ENCODE results near the gene CH25H. TPM values are rescaled to one million over a fixed set of nuclear protein-coding genes. Genes with fewer than 3 reads are reported as not detected.

The CH25H gene
- total and polyA plus RNA-seq, 8 donors = 1.7 to 26.3 (median 5.3) TPM; not detected in 2

- Histone ChIP-seq H3K27ac (no peak overlapping the region), H3K36me3 (no peaks in the 10 kb centered on the region), H3K4me3 (no peak overlapping the region), H3K9me3 (peaks cover 0 to 4% (median 2%) of the 10 kb centered on the region in 4 donors), H3K27me3 (peaks cover 0 to 4% (median 0%) of the 10 kb centered on the region in 3 donors), H3K4me1 (peaks cover 0 to 17% (median 16%) of the 10 kb centered on the region in 4 donors)
- intact Hi-C loops (cut with DNase I; ENCODE audit: low total_unique reads) = no loop called here
- TF ChIP-seq POLR2AphosphoS5 (IDR thresholded peaks at IDR 0.05) (peak in 2 of 3 donors; percentile 47 to 86), EP300 (IDR thresholded peaks at IDR 0.05) (no peak)
- peak in 1 of 2 donors; percentile 47 for DNase-seq
Measured at GRCh38 chr10:89185658-89186057, 21.5 kb downstream of the CH25H start.

GRCh38 chr10:89184638-89185037 is 22.5 kb downstream of the CH25H start:
- H3K4me3 ChIP-seq = no peak overlapping the region
- WGBS, 5 donors = 46 to 54% (median 53%) methylated on average over 3 of the region's 3 CpGs
- H3K27me3 ChIP-seq = peaks cover 0 to 4% (median 0%) of the 10 kb centered on the region in 3 donors
- TF ChIP-seq CTCF (IDR thresholded peaks at IDR 0.05) (no peak), POLR2AphosphoS5 (IDR thresholded peaks at IDR 0.05) (no peak), EP300 (IDR thresholded peaks at IDR 0.05) (no peak), POLR2A (IDR thresholded peaks at IDR 0.05) (no peak)
- no peaks in the 10 kb centered on the region for H3K36me3 ChIP-seq
- DNase-seq = no peak
- H3K4me1 ChIP-seq = peaks cover 0 to 17% (median 16%) of the 10 kb centered on the region in 4 donors
- intact Hi-C loops (cut with DNase I; ENCODE audit: low total_unique reads) = no loop called here
- no peak overlapping the region for H3K27ac ChIP-seq
- peaks cover 0 to 11% (median 5%) of the 10 kb centered on the region in 4 donors for H3K9me3 ChIP-seq

GRCh38 chr10:89183571-89183970 is 23.5 kb downstream of the CH25H start:
- no peaks in the 10 kb centered on the region for H3K36me3 ChIP-seq
- H3K27me3 ChIP-seq = peaks cover 0 to 4% (median 0%) of the 10 kb centered on the region in 3 donors
- peaks cover 0 to 17% (median 16%) of the 10 kb centered on the region in 4 donors for H3K4me1 ChIP-seq
- TF ChIP-seq POLR2AphosphoS5 (IDR thresholded peaks at IDR 0.05) (no peak), EP300 (IDR thresholded peaks at IDR 0.05) (no peak), POLR2A (IDR thresholded peaks at IDR 0.05) (no peak), CTCF (IDR thresholded peaks at IDR 0.05) (no peak)
- H3K27ac ChIP-seq = no peak overlapping the region
- DNase-seq = no peak
- intact Hi-C loops (cut with DNase I; ENCODE audit: low total_unique reads) = no loop called here
- no peak overlapping the region for H3K4me3 ChIP-seq
- peaks cover 0 to 11% (median 5%) of the 10 kb centered on the region in 4 donors for H3K9me3 ChIP-seq

- TF ChIP-seq POLR2A (IDR thresholded peaks at IDR 0.05) (no peak), CTCF (IDR thresholded peaks at IDR 0.05) (no peak), EP300 (IDR thresholded peaks at IDR 0.05) (no peak), POLR2AphosphoS5 (IDR thresholded peaks at IDR 0.05) (no peak)
- peaks cover 0 to 17% (median 16%) of the 10 kb centered on the region in 4 donors for H3K4me1 ChIP-seq
- no peak for DNase-seq
- intact Hi-C loops (cut with DNase I; ENCODE audit: low total_unique reads) = no loop called here
- H3K4me3 ChIP-seq = no peak overlapping the region
- H3K27ac ChIP-seq = no peak overlapping the region
- 68 to 87% (median 80%) methylated on average over 2 of the region's 2 CpGs for whole genome bisulfite sequencing, 5 donors
- H3K36me3 ChIP-seq = no peaks in the 10 kb centered on the region
- H3K9me3 ChIP-seq = peaks cover 0 to 11% (median 5%) of the 10 kb centered on the region in 4 donors
- peaks cover 0 to 4% (median 0%) of the 10 kb centered on the region in 3 donors for H3K27me3 ChIP-seq
Measured at GRCh38 chr10:89182894-89183293, 24.2 kb downstream of the CH25H start.

- Histone ChIP-seq H3K9me3 (peaks cover 0 to 9% (median 4%) of the 10 kb centered on the region in 4 donors), H3K27me3 (peaks cover 0 to 5% (median 0%) of the 10 kb centered on the region in 3 donors), H3K4me3 (no peak overlapping the region), H3K27ac (no peak overlapping the region), H3K4me1 (no peaks in the 10 kb centered on the region), H3K36me3 (no peaks in the 10 kb centered on the region)
- TF ChIP-seq CTCF (IDR thresholded peaks at IDR 0.05) (no peak), EP300 (IDR thresholded peaks at IDR 0.05) (no peak), POLR2A (IDR thresholded peaks at IDR 0.05) (no peak), POLR2AphosphoS5 (IDR thresholded peaks at IDR 0.05) (no peak)
- intact Hi-C loops (cut with DNase I; ENCODE audit: low total_unique reads) = no loop called here
- DNase-seq = no peak
Measured at GRCh38 chr10:89175816-89176215, 31.3 kb downstream of the CH25H start.
